ENCODE results near the gene KIAA0513.

- no peak for TF ChIP-seq CTCF (IDR thresholded peaks at IDR 0.05)
- TF ChIP-seq EZH2 (IDR thresholded peaks at IDR 0.05; ENCODE audit: borderline replicate concordance, insufficient read depth, low read depth, low read length, poor library complexity, severe bottlenecking) = no peak
These were observed 61.9 kb downstream of the KIAA0513 start for GRCh38 chr16:85089525-85089924.
